H1 (cell line): Measurements from ENCODE around the gene GBF1. TPM values are rescaled to one million over a fixed set of nuclear protein-coding genes. Genes with fewer than 3 reads are reported as not detected.

Experiments
- CTCF ChIA-PET: fragments of 300-600 bp; sonication (Branson Sonifier 250); formaldehyde crosslinking; loops from one replicate; lab custom pipeline; 2021; ENCODE audit not compliant: partially characterized antibody; lab: Charles Lee
- POLR2A ChIA-PET: fragments of 300-600 bp; sonication (Branson Sonifier 250); formaldehyde crosslinking; loops from one replicate; lab custom pipeline; 2021; ENCODE audit warnings: inconsistent platforms; ENCODE audit not compliant: partially characterized antibody; lab: Charles Lee
- DNase-seq, 2 experiments: peaks; one replicate each; pipeline versions ENCODE4 v3.0.0 to v3.0.0-alpha.2; 2010 to 2022; ENCODE audit warnings: low spot score in 2 of 2, low read depth in 1 of 2, mixed read lengths in 1 of 2
- FAIRE-seq: peaks from 2 replicates; lab custom pipeline; 2011; peaks lifted over from hg19 to GRCh38; lab: Jason Lieb, UNC
- H2AFZ ChIP-seq: 2 replicates; pipeline ENCODE4 v1.8.1; 2012; ENCODE audit warnings: low read length, inconsistent platforms
- H2AK5ac ChIP-seq: 2 replicates; pipeline ENCODE4 v1.6.1; 2013; ENCODE audit warnings: low read depth, low read length
- H2BK120ac ChIP-seq: replicated peaks from 2 replicates; pipeline ENCODE3; 2013; ENCODE audit warnings: low read depth, low read length, inconsistent platforms
- H2BK12ac ChIP-seq: 2 replicates; pipeline ENCODE4 v1.6.1; 2013; ENCODE audit warnings: low read depth, low read length
- H2BK15ac ChIP-seq: 2 replicates; pipeline ENCODE4 v1.6.1; 2013; ENCODE audit warnings: low read length
- H2BK20ac ChIP-seq: 2 replicates; pipeline ENCODE4 v1.6.1; 2013; ENCODE audit warnings: low read length
- H2BK5ac ChIP-seq: 2 replicates; pipeline ENCODE4 v1.6.1; 2013; ENCODE audit warnings: low read depth, low read length
- H3K14ac ChIP-seq: 2 replicates; pipeline ENCODE4 v1.6.1; 2013; ENCODE audit warnings: inconsistent platforms; ENCODE audit not compliant: insufficient read length
- H3K18ac ChIP-seq: 2 replicates; pipeline ENCODE4 v1.6.1; 2013; ENCODE audit warnings: low read length; ENCODE audit errors: extremely low read depth
- H3K23ac ChIP-seq: 2 replicates; pipeline ENCODE4 v1.6.1; 2013; ENCODE audit warnings: inconsistent platforms; ENCODE audit not compliant: insufficient read length
- H3K23me2 ChIP-seq: 2 replicates; pipeline ENCODE4 v1.6.1; 2013; ENCODE audit warnings: low read depth, low read length
- H3K27ac ChIP-seq: 2 replicates; pipeline ENCODE4 v1.6.1; 2011; ENCODE audit warnings: low read depth, low read length, inconsistent platforms
- H3K27me3 ChIP-seq, 4 experiments: replicated peaks in 1 of 4; 1 replicate in 1 of 4; 2 replicates in 3 of 4; pipeline versions ENCODE4 v1.6.1 to v1.8.1; 2011 to 2013; ENCODE audit warnings: low read length in 3 of 4, mild to moderate bottlenecking in 3 of 4, inconsistent platforms in 2 of 4, mixed read lengths in 2 of 4, moderate library complexity in 1 of 4; ENCODE audit not compliant: control insufficient read depth in 3 of 4, insufficient read depth in 3 of 4; ENCODE audit errors: extremely low read depth in 1 of 4
- H3K36me3 ChIP-seq, 4 experiments: 2 replicates each; pipeline versions ENCODE4 v1.6.1 to v1.8.1; 2011 to 2013; ENCODE audit warnings: mild to moderate bottlenecking in 4 of 4, low read length in 3 of 4, moderate library complexity in 2 of 4, control low read depth in 1 of 4, inconsistent platforms in 1 of 4; ENCODE audit not compliant: insufficient read depth in 4 of 4, control insufficient read depth in 2 of 4
- H3K4ac ChIP-seq: replicated peaks from 2 replicates; pipeline ENCODE3; 2013; ENCODE audit warnings: low read length, low read depth, mixed read lengths, inconsistent platforms; ENCODE audit not compliant: insufficient read length
- H3K4me1 ChIP-seq, 4 experiments: replicated peaks in 1 of 4; 1 replicate in 1 of 4; 2 replicates in 3 of 4; pipeline versions ENCODE4 v1.6.1 to v1.8.1; 2011 to 2013; ENCODE audit warnings: low read length in 3 of 4, inconsistent platforms in 2 of 4, mixed read lengths in 1 of 4; ENCODE audit not compliant: insufficient read depth in 4 of 4, control insufficient read depth in 3 of 4
- H3K4me2 ChIP-seq, 2 experiments: 2 replicates each; pipeline versions ENCODE4 v1.6.1 to v1.8.1; 2011 to 2013; ENCODE audit warnings: low read depth in 2 of 2, low read length in 2 of 2, control low read depth in 1 of 2, inconsistent platforms in 1 of 2, mild to moderate bottlenecking in 1 of 2; ENCODE audit not compliant: insufficient read depth in 1 of 2
- H3K4me3 ChIP-seq, 4 experiments: fragments of 200-600, 300-600 bp in 1 of 4; sonication (generic), shearing (Covaris generic), sonication (Bioruptor Twin) in 1 of 4; 2 replicates each; pipeline versions ENCODE4 v1.5.1 to v1.8.1; 2011 to 2016; ENCODE audit warnings: low read length in 4 of 4, low read depth in 3 of 4, control low read depth in 2 of 4, inconsistent platforms in 2 of 4, mild to moderate bottlenecking in 2 of 4, mixed read lengths in 1 of 4, moderate library complexity in 1 of 4; ENCODE audit not compliant: insufficient read depth in 2 of 4; ENCODE audit errors: extremely low read depth in 1 of 4
- H3K56ac ChIP-seq: replicated peaks from 2 replicates; pipeline ENCODE3; 2013; ENCODE audit warnings: low read depth, mild to moderate bottlenecking, mixed read lengths, low read length, inconsistent platforms; ENCODE audit not compliant: insufficient read length
- H3K79me1 ChIP-seq: 2 replicates; pipeline ENCODE4 v1.6.1; 2013; ENCODE audit warnings: low read depth, low read length, control low read depth
- H3K79me2 ChIP-seq, 2 experiments: 2 replicates each; pipeline versions ENCODE4 v1.6.1 to v1.8.1; 2012 to 2013; ENCODE audit warnings: low read length in 2 of 2, mild to moderate bottlenecking in 2 of 2, inconsistent platforms in 1 of 2; ENCODE audit not compliant: insufficient read depth in 2 of 2, control insufficient read depth in 1 of 2
- H3K9ac ChIP-seq, 4 experiments: replicated peaks in 1 of 4; 1 replicate in 1 of 4; 2 replicates in 3 of 4; pipeline versions ENCODE4 v1.6.1 to v1.8.1; 2011 to 2013; ENCODE audit warnings: low read depth in 3 of 4, low read length in 3 of 4, control low read depth in 2 of 4, mild to moderate bottlenecking in 2 of 4, moderate library complexity in 2 of 4, inconsistent platforms in 1 of 4; ENCODE audit errors: extremely low read depth in 1 of 4
- H3K9me3 ChIP-seq, 2 experiments: 2 replicates each; pipeline versions ENCODE4 v1.6.1 to v1.8.1; 2012 to 2013; ENCODE audit warnings: mild to moderate bottlenecking in 2 of 2, moderate library complexity in 2 of 2, control low read depth in 1 of 2, inconsistent platforms in 1 of 2, low read depth in 1 of 2, low read length in 1 of 2, mixed read lengths in 1 of 2; ENCODE audit not compliant: insufficient read depth in 2 of 2
- H4K20me1 ChIP-seq, 2 experiments: replicated peaks in 1 of 2; 2 replicates each; pipeline versions ENCODE3 to v1.8.1; 2011 to 2013; ENCODE audit warnings: inconsistent platforms in 2 of 2, low read length in 2 of 2, mild to moderate bottlenecking in 1 of 2; ENCODE audit not compliant: insufficient read depth in 2 of 2, control insufficient read depth in 1 of 2
- H4K5ac ChIP-seq: 2 replicates; pipeline ENCODE4 v1.6.1; 2013; ENCODE audit warnings: low read length, low read depth, mixed read lengths, inconsistent platforms; ENCODE audit not compliant: insufficient read length
- H4K8ac ChIP-seq: 2 replicates; pipeline ENCODE4 v1.8.0; 2013; ENCODE audit warnings: mild to moderate bottlenecking, moderate library complexity, low read length, inconsistent platforms; ENCODE audit not compliant: insufficient read depth; ENCODE audit errors: extremely low read depth
- H4K91ac ChIP-seq: replicated peaks from 2 replicates; pipeline ENCODE3; 2013; ENCODE audit warnings: low read length, mixed read lengths, inconsistent platforms; ENCODE audit not compliant: insufficient read length
- ASH2L ChIP-seq: fragments of 200-600, 300-600 bp; sonication (generic); IDR thresholded peaks from one replicate; pipeline ENCODE4 v1.7.1; 2017; ENCODE audit warnings: low read length
- BACH1 ChIP-seq: IDR thresholded peaks from 2 replicates; pipeline ENCODE4 v1.6.1; 2012; ENCODE audit warnings: low read length, improper control_type of control experiment
- CEBPB ChIP-seq: IDR thresholded peaks from 2 replicates; pipeline ENCODE4 v1.6.1; 2012; ENCODE audit warnings: low read depth, low read length
- CTBP2 ChIP-seq: IDR thresholded peaks from 2 replicates; pipeline ENCODE4 v1.7.0; 2011; ENCODE audit warnings: borderline replicate concordance, mild to moderate bottlenecking, moderate library complexity, mixed read lengths, low read length; ENCODE audit not compliant: insufficient read depth, insufficient read length
- E2F6 ChIP-seq: IDR thresholded peaks from 2 replicates; pipeline ENCODE4 v1.6.1; 2012; ENCODE audit warnings: inconsistent platforms
- PHF8 ChIP-seq: fragments of 200-600 bp; sonication (generic); conservative IDR thresholded peaks from 2 replicates; pipeline ENCODE4 v1.7.1; 2012; ENCODE audit warnings: low read depth, mild to moderate bottlenecking, inconsistent platforms, low read length, moderate library complexity
- RAD21 ChIP-seq, 2 experiments: IDR thresholded peaks in 1 of 2; conservative IDR thresholded peaks in 1 of 2; 2 replicates each; pipeline ENCODE4 v1.6.1; 2011; ENCODE audit warnings: low read depth in 2 of 2, low read length in 2 of 2, improper control_type of control experiment in 1 of 2, inconsistent platforms in 1 of 2, mild to moderate bottlenecking in 1 of 2, moderate library complexity in 1 of 2
- SIN3A ChIP-seq, 2 experiments: IDR thresholded peaks in 1 of 2; conservative IDR thresholded peaks in 1 of 2; 2 replicates each; pipeline ENCODE4 v1.6.1; 2011 to 2012; ENCODE audit warnings: low read length in 2 of 2, improper control_type of control experiment in 1 of 2, low read depth in 1 of 2, mild to moderate bottlenecking in 1 of 2
- TEAD4 ChIP-seq: IDR thresholded peaks from 2 replicates; pipeline ENCODE4 v1.6.1; 2012; ENCODE audit warnings: low read depth, low read length, inconsistent platforms, mixed read lengths
- whole genome bisulfite sequencing, 2 experiments: shearing (Covaris generic) in 1 of 2; methylation state at CpG; one replicate each; pipeline versions ENCODE4 v1.1.6 to v1.1.7; 2013 to 2015; ENCODE audit warnings: low lambda C conversion rate in 2 of 2, mixed read lengths in 2 of 2, inconsistent platforms in 1 of 2, low coverage in 1 of 2, missing lambda C conversion rate in 1 of 2; ENCODE audit not compliant: insufficient replicate concordance in 2 of 2, insufficient coverage in 1 of 2, insufficient read length in 1 of 2; ENCODE audit errors: extremely low coverage in 1 of 2, missing lambda C conversion rate in 1 of 2; 5-methylcytosine and 5-hydroxymethylcytosine counted together
- polyA plus RNA-seq, 7 experiments: library from polyadenylated mRNA; depleted of rRNA in 3 of 7; stranded (reverse) in 5 of 7; unstranded in 2 of 7; fragments of >200 nt in 5 of 7; fragments of 200-250 nt in 2 of 7; gene quantifications; 1 replicate in 5 of 7; 2 replicates in 1 of 7; 4 replicates in 1 of 7; pipeline versions ENCODE4 v1.2.1 to v1.2.3, GENCODE V29; 2011 to 2013; ENCODE audit warnings: missing spikeins in 2 of 7, mixed read lengths in 2 of 7
- total RNA-seq: library from RNA; stranded (reverse); fragmentation: NEBNext Ultra II Directional; extraction: Animal tissue kit (Norgen Biotek cat#: 25700); gene quantifications from 2 replicates; pipeline ENCODE4 v1.2.1, GENCODE V29; 2021

Gene GBF1
- total and polyA plus RNA-seq, 2 of the 8 experiments (the other 6 are each of a cell fraction or from before 2014, with no cell fraction given), result 11.0 to 25.5 TPM

DNA sequence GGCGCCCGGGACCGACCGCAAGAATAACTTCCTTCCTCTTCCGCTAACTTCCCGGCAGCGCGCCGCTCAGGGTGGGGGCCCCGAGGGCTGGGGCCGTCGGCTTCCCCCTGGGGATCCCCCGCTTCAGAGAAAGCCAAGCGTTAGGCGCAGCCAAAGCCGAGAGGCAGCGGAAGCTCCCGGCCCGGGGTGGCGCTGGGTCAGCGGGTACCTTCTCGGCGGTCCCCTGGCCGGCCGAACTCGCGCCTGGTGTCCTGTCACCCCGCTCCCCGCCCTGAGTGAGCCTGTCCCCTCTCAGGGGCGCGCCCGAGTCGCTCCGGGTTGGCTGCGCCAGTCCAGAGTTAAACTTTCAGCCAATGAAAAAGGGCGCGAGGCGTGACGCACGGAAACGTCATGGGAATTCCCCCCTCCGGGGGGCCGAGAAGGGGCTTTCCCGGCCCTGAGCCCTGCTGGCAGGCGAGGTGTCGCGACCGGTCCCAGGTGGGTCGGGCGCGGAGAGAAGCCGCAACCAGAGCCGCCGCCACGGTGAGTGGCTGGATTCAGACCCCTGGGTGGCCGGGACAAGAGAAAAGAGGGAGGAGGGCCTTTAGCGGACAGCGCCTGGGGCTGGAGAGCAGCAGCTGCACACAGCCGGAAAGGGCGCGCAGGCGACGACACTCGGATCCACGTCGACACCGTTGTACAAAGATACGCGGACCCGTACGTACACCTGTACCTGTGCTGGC is 148.9 kb downstream of the GBF1 start:
- H2AFZ ChIP-seq, result no peak overlapping the region
- peaks cover 0 to 22% (median 20%) of the 10 kb centered on the region in 4 experiments; a peak in 6 of 7 replicates for H3K27me3 ChIP-seq
- peaks cover 0 to 4% (median 2%) of the 10 kb centered on the region in 4 experiments; a peak in 4 of 8 replicates for H3K36me3 ChIP-seq
- peak overlapping the region; percentile 21 for H3K4ac ChIP-seq
- H3K79me1 ChIP-seq, result no peaks in the 10 kb centered on the region
- H3K4me2 ChIP-seq, result peak overlapping the region; percentile 98 to 100
- peak overlapping the region; percentile 72 for H2BK12ac ChIP-seq
- H3K79me2 ChIP-seq, result no peaks in the 10 kb centered on the region
- peaks cover 13% of the 10 kb centered on the region for H3K23me2 ChIP-seq
- H3K23ac ChIP-seq, result no peak overlapping the region
- H3K4me3 ChIP-seq, result peak overlapping the region; percentile 29 to 69 (median 55)
- H3K56ac ChIP-seq, result peak overlapping the region; percentile 56
- no peak overlapping the region for H4K91ac ChIP-seq
- H4K20me1 ChIP-seq, result peaks cover 3 to 10% of the 10 kb centered on the region in 2 experiments
- DNase-seq (peak; percentile 65 to 96), FAIRE-seq (no peak)
- WGBS, 2 experiments, result 3% methylated on average over 58 of the region's 71 CpGs; no CpG with 5 or more reads in 1 of the 2 experiments
- H3K4me1 ChIP-seq, result peaks cover 0 to 17% (median 9%) of the 10 kb centered on the region in 4 experiments; a peak in 6 of 7 replicates
- H3K14ac ChIP-seq, result no peak overlapping the region
- POLR2A ChIA-PET, result interaction anchor here (1.0 to 5.8 kb wide), 10 partner anchors 11 to 243 kb away, joined by 3 to 33 read pairs (median 6); partner anchors contain the start of genes FBXL15 and NOLC1
- H2BK15ac ChIP-seq, result peak overlapping the region; percentile 66; the same call in 1 of the 2 replicates
- no peak overlapping the region for H4K5ac ChIP-seq
- no peak overlapping the region for H2BK5ac ChIP-seq
- H3K18ac ChIP-seq, result no peak overlapping the region; the same call in none of the 2 replicates
- peak overlapping the region; percentile 69; the same call in 1 of the 2 replicates for H3K27ac ChIP-seq
- H2BK20ac ChIP-seq, result no peak overlapping the region
- CTCF ChIA-PET, result interaction anchor here (0.5 to 16.4 kb wide), 27 partner anchors 11 to 395 kb away, joined by 3 to 357 read pairs (median 5); partner anchors contain the start of genes C10orf95, CUEDC2, ELOVL3 and FBXL15
- no peaks in the 10 kb centered on the region for H3K9me3 ChIP-seq
- peak overlapping the region; percentile 43; the same call in 1 of the 2 replicates for H2AK5ac ChIP-seq
- H4K8ac ChIP-seq, result peak overlapping the region; percentile 91; the same call in 1 of the 2 replicates
- H2BK120ac ChIP-seq, result no peak overlapping the region
- peak overlapping the region in 3 of 4 experiments; percentile 51 to 67 (median 54); a peak in 6 of 7 replicates for H3K9ac ChIP-seq
- TF ChIP-seq PHF8 (peak; percentile 74), RAD21 (IDR thresholded peaks at IDR 0.05 in 1 of 2, conservative IDR thresholded peaks at IDR 0.05 in 1 of 2; ENCODE audit: low read depth in 2 of 2, low read length in 2 of 2) (peak; percentile 69 to 81), SIN3A (conservative IDR thresholded peaks at IDR 0.05 in 1 of 2, IDR thresholded peaks at IDR 0.05 in 1 of 2; ENCODE audit: low read depth in 1 of 2, low read length in 2 of 2) (peak; percentile 30 to 85; a peak in 2 of 4 replicates), CTBP2 (peak; percentile 23), BACH1 (peak; percentile 8; the same call in 1 of the 2 replicates), CEBPB (no peak), TEAD4 (no peak), ASH2L (peak; percentile 76), E2F6 (peak; percentile 49)
